ENCODE data around the gene HAL. TPM values are rescaled to one million over a fixed set of nuclear protein-coding genes. Genes with fewer than 3 reads are reported as not detected.

The HAL gene
- total and polyA plus RNA-seq, 12 donors = 0.07 to 0.93 (median 0.30) TPM; not detected in 4

DNA sequence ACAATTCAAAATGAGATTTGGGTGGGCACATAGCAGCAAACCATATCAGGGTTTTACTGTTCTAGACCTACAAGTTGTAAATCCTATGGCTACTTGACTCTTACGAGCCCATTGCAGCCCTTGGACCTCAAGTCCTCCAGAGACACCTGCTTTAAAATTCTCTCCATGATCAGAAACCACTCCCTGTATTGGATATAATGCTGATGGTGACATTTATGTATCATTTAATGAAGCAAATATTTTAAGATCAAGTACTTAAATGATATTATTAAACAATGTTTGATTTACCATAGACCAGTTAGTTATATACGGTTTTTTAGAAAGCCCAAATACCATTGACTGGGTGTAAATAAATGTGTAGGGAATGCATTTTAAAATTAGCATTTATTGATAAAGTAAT, 28.8 kb downstream of the HAL start:
- DNase-seq = no peak
- H3K4me1 ChIP-seq = no peaks in the 10 kb centered on the region
- H3K4me3 ChIP-seq = no peak overlapping the region
- no peak for ATAC-seq
- H3K27ac ChIP-seq = no peak overlapping the region
- H3K9me3 ChIP-seq = no peaks in the 10 kb centered on the region
- intact Hi-C loops (cut with DNase I) = no loop called here
- no peaks in the 10 kb centered on the region for H3K36me3 ChIP-seq
- 95 to 97% methylated on average over 2 of the region's 2 CpGs for WGBS, 2 donors
- TF ChIP-seq, protein P1, sequence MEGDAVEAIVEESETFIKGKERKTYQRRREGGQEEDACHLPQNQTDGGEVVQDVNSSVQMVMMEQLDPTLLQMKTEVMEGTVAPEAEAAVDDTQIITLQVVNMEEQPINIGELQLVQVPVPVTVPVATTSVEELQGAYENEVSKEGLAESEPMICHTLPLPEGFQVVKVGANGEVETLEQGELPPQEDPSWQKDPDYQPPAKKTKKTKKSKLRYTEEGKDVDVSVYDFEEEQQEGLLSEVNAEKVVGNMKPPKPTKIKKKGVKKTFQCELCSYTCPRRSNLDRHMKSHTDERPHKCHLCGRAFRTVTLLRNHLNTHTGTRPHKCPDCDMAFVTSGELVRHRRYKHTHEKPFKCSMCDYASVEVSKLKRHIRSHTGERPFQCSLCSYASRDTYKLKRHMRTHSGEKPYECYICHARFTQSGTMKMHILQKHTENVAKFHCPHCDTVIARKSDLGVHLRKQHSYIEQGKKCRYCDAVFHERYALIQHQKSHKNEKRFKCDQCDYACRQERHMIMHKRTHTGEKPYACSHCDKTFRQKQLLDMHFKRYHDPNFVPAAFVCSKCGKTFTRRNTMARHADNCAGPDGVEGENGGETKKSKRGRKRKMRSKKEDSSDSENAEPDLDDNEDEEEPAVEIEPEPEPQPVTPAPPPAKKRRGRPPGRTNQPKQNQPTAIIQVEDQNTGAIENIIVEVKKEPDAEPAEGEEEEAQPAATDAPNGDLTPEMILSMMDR (IDR thresholded peaks at IDR 0.05) = no peak
- H3K27me3 ChIP-seq = no peaks in the 10 kb centered on the region

DNA sequence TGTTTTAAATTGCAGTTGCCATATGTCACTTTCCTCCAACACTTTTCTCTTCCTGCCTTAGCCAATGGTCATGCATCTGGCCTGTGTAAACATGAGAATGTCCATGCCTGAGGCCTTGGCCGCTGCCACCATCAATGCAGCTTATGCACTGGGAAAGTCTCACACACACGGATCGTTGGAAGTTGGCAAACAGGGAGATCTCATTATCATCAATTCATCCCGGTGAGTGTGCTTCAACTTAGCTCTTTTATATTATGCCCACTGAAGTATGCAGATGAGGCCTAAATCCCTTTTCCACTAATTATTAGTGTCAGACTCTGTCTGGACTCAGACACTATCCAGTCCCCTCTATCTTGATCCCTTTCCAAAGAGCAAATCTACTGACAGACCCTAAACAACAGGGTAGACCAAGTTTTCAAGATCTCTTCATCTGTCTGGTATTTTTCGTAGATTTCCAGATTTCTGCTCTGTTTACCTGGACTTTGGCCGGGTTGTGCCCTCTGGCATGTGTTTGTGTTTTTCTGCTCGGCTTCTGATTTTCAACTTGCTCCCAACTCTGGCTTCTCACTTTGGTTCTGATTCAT, 29.8 kb downstream of the HAL start:
- Histone ChIP-seq H3K4me3 (no peak overlapping the region), H3K27ac (no peak overlapping the region), H3K4me1 (no peaks in the 10 kb centered on the region), H3K9me3 (no peaks in the 10 kb centered on the region), H3K27me3 (no peaks in the 10 kb centered on the region), H3K36me3 (no peaks in the 10 kb centered on the region)
- ATAC-seq = no peak
- no peak for DNase-seq
- TF ChIP-seq, protein P1 (IDR thresholded peaks at IDR 0.05) = no peak
- WGBS, 2 donors = 87 to 88% methylated on average over 7 of the region's 7 CpGs
- intact Hi-C loops (cut with DNase I) = no loop called here

DNA sequence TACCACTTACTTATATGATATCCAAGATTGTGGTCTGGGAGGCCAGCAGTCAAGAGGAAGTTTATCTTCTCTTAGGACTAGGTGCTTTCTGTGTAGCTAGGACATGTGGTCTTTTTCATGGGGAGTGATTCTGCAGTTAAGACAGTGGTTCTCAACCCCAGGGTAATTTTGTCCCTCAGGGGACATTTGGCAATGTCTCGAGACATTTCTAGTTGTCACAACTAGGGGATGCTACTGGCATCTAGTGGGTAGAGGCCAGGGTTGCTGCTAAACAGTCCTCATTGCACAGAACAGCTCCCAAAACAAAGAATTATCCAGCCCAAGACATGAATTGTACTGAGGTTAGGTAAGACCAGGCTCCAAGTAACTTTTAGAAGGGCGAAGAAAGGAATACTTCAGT, 33.0 kb downstream of the HAL start:
- H3K4me1 ChIP-seq = no peaks in the 10 kb centered on the region
- H3K36me3 ChIP-seq = no peaks in the 10 kb centered on the region
- intact Hi-C loops (cut with DNase I) = no loop called here
- no peak overlapping the region for H3K4me3 ChIP-seq
- DNase-seq (no peak), ATAC-seq (no peak)
- H3K27me3 ChIP-seq = no peaks in the 10 kb centered on the region
- H3K27ac ChIP-seq = no peak overlapping the region
- TF ChIP-seq, protein P1 (IDR thresholded peaks at IDR 0.05) = peak in 1 of 9 donors; percentile 21
- 75 to 94% methylated on average over 2 of the region's 2 CpGs for WGBS, 2 donors
- H3K9me3 ChIP-seq = no peaks in the 10 kb centered on the region

DNA sequence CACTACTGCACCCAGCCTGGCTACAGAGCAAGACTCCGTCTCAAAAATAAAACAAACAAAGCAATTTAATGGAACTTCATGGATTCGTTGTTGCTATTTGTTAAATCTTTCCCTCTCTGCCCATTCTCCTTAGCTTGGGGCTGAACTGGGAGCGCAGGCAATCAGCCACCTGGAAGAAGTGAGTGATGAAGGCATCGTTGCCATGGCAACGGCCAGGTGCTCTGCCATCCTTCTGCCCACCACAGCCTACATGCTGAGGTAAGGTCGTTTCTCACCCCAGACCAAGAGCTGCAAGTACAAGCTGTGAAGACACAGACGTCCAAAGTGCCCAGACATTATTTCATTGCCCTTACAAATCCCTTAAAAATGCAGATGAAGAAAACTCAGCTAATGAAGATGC, 33.9 kb downstream of the HAL start:
- TF ChIP-seq, protein P1 (IDR thresholded peaks at IDR 0.05) = no peak
- ATAC-seq (no peak), DNase-seq (no peak)
- H3K27ac ChIP-seq = no peak overlapping the region
- H3K4me1 ChIP-seq = no peaks in the 10 kb centered on the region
- intact Hi-C loops (cut with DNase I) = no loop called here
- H3K9me3 ChIP-seq = no peaks in the 10 kb centered on the region
- H3K27me3 ChIP-seq = peaks cover 0 to 7% (median 0%) of the 10 kb centered on the region in 7 donors
- no peak overlapping the region for H3K4me3 ChIP-seq
- H3K36me3 ChIP-seq = no peaks in the 10 kb centered on the region
- 75 to 77% methylated on average over 7 of the region's 7 CpGs for WGBS, 2 donors
